GM12874 (cell line): ENCODE results near the gene ARID4B.

Experiments
- TF ChIP-seq, protein P1 (sequence below): IDR thresholded peaks from 2 replicates; pipeline ENCODE4 v1.5.1; 2011; ENCODE audit warnings: low read depth, mild to moderate bottlenecking, control low read depth, low read length, moderate library complexity; ENCODE audit not compliant: insufficient read depth

The ARID4B gene

DNA sequence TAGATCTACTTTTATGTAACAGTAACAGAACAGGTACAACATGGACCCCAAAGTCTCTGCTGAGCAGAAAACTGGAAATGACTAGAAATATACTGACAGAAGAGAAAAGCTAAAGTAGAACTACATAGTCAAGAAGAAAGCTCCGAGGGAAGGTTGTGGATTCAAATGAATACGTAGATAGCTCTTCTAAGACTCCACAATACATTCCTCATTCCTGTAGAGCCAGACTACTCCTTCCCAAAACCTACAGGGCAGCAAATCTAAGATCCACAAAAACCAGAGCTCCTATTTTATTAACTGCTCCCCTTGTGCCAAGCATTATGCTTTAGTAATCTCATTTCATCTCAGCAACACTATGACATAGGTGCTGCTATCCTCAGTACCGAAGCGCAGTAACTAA is 35.2 kb downstream of the ARID4B start:
- TF ChIP-seq, protein P1, sequence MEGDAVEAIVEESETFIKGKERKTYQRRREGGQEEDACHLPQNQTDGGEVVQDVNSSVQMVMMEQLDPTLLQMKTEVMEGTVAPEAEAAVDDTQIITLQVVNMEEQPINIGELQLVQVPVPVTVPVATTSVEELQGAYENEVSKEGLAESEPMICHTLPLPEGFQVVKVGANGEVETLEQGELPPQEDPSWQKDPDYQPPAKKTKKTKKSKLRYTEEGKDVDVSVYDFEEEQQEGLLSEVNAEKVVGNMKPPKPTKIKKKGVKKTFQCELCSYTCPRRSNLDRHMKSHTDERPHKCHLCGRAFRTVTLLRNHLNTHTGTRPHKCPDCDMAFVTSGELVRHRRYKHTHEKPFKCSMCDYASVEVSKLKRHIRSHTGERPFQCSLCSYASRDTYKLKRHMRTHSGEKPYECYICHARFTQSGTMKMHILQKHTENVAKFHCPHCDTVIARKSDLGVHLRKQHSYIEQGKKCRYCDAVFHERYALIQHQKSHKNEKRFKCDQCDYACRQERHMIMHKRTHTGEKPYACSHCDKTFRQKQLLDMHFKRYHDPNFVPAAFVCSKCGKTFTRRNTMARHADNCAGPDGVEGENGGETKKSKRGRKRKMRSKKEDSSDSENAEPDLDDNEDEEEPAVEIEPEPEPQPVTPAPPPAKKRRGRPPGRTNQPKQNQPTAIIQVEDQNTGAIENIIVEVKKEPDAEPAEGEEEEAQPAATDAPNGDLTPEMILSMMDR, result no peak

DNA sequence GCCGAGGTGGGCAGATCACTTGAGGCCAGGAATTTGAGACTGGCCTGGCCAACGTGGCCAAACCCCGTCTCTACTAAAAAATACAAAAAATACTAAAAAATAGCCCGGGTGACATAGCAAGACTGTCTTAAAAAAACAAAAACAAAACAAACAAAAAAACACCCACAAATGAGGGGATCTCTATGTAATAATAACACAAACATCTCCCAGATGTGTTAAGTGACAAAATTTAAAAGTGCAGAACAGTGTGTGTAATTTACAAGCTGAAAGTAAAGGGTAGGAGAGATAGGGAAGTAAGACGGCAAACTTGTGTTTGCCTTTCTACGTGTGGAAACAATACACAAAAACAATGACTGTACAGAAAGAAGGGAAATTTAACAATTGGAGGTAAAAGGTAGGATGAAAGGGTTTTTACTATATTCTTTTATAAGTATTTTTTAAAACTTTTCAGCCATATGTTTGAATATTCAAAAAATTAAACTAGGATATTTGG is 36.3 kb downstream of the ARID4B start:
- TF ChIP-seq, protein P1, result no peak

DNA sequence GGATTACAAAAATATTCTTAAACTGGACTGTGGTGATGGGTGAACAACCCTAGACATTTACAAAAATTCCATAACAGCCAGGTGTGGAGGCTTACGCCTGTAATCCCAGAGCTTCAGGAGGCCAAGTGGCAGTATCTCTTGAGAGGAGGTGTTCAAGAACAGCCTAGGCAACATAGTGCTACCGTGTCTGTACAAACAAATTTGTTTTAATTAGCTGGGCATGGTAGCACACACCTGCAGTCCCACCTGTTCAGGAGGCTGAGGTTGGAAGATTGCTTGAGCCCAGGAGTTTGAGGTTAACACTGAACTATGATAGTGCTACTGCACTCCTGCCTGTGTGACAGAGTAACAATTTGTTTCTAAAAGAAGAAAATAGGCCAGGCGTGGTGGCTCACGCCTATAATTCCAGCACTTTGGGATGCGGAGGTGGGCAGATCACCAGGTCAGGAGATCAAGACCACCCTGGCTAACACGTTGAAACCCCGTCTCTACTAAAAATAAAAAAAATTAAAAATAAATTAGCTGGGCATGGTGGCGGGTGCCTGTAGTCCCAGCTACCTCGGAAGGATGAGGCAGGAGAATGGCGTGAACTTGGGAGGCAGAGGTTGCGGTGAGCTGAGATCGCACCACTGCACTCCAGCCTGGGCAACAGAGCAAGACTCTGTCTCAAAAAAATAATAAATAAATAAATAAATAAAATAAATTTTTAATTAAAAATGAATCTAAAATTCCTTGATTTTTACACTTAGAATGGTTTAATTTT is 37.1 kb downstream of the ARID4B start:
- TF ChIP-seq, protein P1, result no peak

DNA sequence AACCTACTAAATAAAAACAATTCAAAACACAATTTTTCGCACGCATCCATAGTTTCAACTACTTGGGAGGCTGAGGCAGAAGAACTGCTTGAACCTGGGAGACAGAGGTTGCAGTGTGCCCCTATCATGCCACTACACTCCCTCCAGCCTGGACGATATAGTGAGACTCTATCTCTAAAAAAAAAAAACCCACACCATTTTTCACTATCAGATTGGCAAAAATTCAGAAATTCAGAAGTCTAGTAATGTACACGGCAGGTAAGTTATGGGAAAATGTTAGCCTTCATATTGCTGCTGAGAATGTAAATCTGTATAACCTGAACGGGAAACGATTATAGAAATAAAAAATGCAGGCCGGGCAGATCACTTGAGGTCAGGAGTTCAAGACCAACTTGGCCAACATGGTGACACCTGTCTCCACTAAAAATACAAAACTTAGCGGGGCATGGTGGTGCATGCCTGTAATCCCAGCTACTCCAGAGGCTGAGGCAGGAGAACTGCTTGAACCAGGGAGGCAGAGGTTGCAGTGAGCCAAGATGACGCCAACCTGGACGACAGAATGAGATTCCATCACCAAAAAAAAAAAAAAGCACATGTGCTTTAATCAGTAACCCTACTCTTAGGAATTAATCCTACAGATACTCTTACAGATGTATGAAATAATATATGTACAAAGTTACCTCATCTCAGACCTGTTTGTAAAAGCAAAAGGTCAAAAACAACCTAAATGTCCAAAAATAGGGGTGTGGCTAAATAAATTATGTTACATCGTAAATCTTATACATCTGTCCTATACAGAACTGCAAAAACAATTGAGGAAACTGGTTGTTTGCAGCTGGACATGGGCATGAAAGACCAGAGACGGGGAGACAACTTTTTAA is 37.9 kb downstream of the ARID4B start:
- TF ChIP-seq, protein P1, result no peak

DNA sequence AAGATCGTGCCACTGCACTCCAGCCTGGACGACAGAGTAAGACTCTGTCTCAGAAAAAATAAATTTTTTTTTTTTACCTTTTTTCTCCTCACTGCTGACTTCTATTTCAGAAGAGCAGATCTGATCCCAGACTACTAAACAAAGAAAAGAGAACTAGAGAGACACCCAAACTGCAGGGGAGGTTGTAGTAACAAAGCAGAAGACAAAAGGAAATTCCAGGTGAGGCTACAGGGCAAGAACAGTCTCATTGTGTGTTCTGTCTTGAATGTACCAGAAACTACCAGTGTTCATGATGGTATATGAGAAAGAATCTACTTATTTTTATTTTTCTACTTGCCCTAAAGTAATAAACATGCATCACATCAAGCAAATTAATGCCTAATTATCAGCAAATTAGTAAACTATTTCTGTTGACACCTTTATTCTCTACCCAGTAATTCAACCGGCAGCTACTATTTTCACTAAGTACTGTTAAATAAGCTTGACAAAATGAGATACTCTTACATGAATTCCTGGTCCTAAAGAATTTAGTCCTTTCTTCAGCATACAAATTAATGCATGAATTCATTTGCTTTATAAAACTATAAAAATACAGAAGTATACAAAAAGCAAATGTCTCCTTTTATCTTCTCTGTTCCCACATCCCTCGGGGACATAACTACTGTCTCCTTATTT is 40.6 kb downstream of the ARID4B start:
- TF ChIP-seq, protein P1, result no peak

DNA sequence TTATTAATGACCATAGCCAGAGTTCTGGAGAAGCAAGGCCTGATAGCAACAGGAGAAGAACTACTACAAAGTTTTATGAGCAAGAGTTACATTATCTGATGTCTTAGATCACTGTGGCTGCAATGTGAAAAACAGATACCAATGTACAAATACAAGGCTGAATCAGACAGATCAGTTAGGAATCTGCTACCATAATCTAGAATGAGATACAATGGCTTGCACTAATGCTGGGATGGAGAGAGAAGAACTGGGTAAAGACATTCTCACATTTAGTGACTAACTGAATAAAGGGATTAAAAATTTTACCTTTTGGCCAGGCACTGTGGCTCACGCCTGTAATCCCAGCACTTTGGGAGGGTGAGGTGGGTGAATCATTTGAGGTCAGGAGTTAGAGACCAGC is 41.3 kb downstream of the ARID4B start:
- TF ChIP-seq, protein P1, result no peak
